ENCODE data around the gene MUL1. TPM values are rescaled to one million over a fixed set of nuclear protein-coding genes. Genes with fewer than 3 reads are reported as not detected.
A peak's percentile ranks its signal among the peaks of the same experiment; 100 is the strongest.

Gene MUL1
- total and polyA plus RNA-seq, 9 of the 15 experiments (the other 6 are each of a cell fraction or from before 2014, with no cell fraction given), result 10.4 to 32.9 (median 19.3) TPM

DNA sequence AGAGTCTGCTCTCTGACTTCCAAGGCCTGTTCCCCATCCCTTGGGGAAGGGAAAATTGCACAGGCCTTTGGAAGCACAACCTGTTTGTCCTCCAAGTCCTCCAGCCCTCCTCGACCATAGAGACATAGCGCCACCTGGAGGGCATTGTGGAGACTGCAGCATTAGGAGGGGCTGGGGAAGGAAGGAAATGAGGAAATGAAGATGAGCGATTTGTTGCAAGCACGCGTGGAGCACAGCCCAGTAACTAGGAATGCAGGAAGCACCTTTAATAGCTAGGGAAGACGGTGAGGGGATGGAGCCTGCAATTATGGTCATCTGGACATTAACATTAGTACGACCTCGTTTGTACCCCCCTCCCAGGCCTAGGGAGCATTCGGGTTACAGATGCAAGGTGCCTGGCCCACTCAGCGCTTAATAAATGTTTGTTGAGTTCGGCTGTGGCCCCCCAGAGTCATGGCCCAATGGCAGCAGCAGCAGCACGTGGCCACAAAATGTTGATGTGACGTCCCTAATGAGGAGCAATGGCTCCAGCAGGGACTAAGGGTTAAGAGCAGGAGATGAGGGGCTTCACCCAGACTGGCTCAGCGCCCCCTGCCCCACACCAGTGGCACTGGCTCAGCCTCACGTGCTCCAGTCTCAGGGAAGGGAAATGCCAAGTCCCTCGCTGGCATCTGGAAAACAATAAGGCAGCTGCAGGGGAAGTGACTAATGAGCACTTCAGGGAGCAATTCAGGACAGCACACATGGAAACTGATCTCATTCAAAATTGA lies 13.9 kb downstream of the MUL1 start:
- 12% methylated on average over 16 of the region's 16 CpGs for WGBS (ENCODE audit: insufficient coverage, low coverage, missing lambda C conversion rate)
- peaks cover 10 to 30% of the 10 kb centered on the region in 2 experiments; a peak in 4 of 5 replicates for H3K27me3 ChIP-seq (ENCODE audit: control insufficient read depth in 2 of 2, insufficient read depth in 2 of 2, low read length in 2 of 2)
- peaks cover 4% of the 10 kb centered on the region; the same call in 1 of the 2 replicates for H4K20me1 ChIP-seq (replicated peaks; ENCODE audit: control insufficient read depth, insufficient read depth, low read length)
- H3K79me2 ChIP-seq (ENCODE audit: control insufficient read depth, insufficient read depth, low read length), result no peaks in the 10 kb centered on the region
- no peaks in the 10 kb centered on the region for H3K9me1 ChIP-seq (ENCODE audit: control insufficient read depth, insufficient read depth, low read length)
- H3K4me3 ChIP-seq, result no peak overlapping the region
- in situ Hi-C loops (cut with MboI), result loop anchor here (5.0 to 10.0 kb wide), 3 partner anchors 122 to 392 kb away; no protein-coding TSS in a partner anchor
- ChIA-PET POLR2A (interaction anchor here (0.6 to 1.0 kb wide), 2 partner anchors 19 to 310 kb away, joined by 3 read pairs; no protein-coding TSS in a partner anchor), CTCF (ENCODE audit: low intra/inter-chr PET ratio) (interaction anchor here (0.5 to 3.4 kb wide), 13 partner anchors 26 to 576 kb away, joined by 3 to 23 read pairs (median 6); no protein-coding TSS in a partner anchor)
- BruUV-seq (replicated peaks), result no TSS peak
- ATAC-seq, result peak; percentile 90
- no peaks in the 10 kb centered on the region for H3K9me3 ChIP-seq (replicated peaks; ENCODE audit: control insufficient read depth, insufficient read depth, low read depth, low read length)
- peak; percentile 99 for FAIRE-seq
- H3K9ac ChIP-seq (ENCODE audit: insufficient read depth in 1 of 2, low read depth in 2 of 2, low read length in 2 of 2), result no peak overlapping the region
- peaks cover 0 to 3% of the 10 kb centered on the region in 2 experiments; a peak in 2 of 5 replicates for H3K4me1 ChIP-seq (replicated peaks in 1 of 2; ENCODE audit: control insufficient read depth in 2 of 2, insufficient read depth in 2 of 2, low read length in 2 of 2)
- no peak overlapping the region for H3K27ac ChIP-seq (ENCODE audit: extremely low read depth, low read depth, low read length)
- H3K4me2 ChIP-seq (ENCODE audit: insufficient read depth, low read length), result peak overlapping the region; percentile 71
- H2AFZ ChIP-seq (ENCODE audit: low read depth, low read length), result peak overlapping the region; percentile 72
- intact Hi-C loops (cut with micrococcal nuclease), result loop anchor here (2.0 to 5.0 kb wide), 7 partner anchors 55 to 577 kb away; no protein-coding TSS in a partner anchor
- H3K36me3 ChIP-seq (ENCODE audit: control insufficient read depth, insufficient read depth, low read length), result peaks cover 7% of the 10 kb centered on the region; the same call in 2 of the 3 replicates
- peak; percentile 88 to 90 (median 90) for DNase-seq (ENCODE audit: extremely low read depth in 1 of 4, low spot score in 3 of 4)
- peak; percentile 60 for TF ChIP-seq ELF2 (CRISPR knock-in tag; IDR thresholded peaks at IDR 0.05)
- no peak for TF ChIP-seq RBBP5 (IDR thresholded peaks at IDR 0.05; ENCODE audit: borderline replicate concordance, insufficient read depth, low read length, poor library complexity, severe bottlenecking)
- TF ChIP-seq KLF16 (IDR thresholded peaks at IDR 0.05), result peak; percentile 30; the same call in 1 of the 2 replicates
- TF ChIP-seq POLR2A (conservative IDR thresholded peaks at IDR 0.05), result no peak
- peak; percentile 90 for TF ChIP-seq ZNF263 (CRISPR knock-in tag; IDR thresholded peaks at IDR 0.05; ENCODE audit: borderline replicate concordance)
- no peak for TF ChIP-seq ZNF431 (CRISPR knock-in tag; IDR thresholded peaks at IDR 0.05)
- TF ChIP-seq CBFA2T2 (conservative IDR thresholded peaks at IDR 0.05), result no peak
- TF ChIP-seq, protein P1, sequence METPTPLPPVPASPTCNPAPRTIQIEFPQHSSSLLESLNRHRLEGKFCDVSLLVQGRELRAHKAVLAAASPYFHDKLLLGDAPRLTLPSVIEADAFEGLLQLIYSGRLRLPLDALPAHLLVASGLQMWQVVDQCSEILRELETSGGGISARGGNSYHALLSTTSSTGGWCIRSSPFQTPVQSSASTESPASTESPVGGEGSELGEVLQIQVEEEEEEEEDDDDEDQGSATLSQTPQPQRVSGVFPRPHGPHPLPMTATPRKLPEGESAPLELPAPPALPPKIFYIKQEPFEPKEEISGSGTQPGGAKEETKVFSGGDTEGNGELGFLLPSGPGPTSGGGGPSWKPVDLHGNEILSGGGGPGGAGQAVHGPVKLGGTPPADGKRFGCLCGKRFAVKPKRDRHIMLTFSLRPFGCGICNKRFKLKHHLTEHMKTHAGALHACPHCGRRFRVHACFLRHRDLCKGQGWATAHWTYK (CRISPR knock-in tag; IDR thresholded peaks at IDR 0.05), result peak; percentile 55; the same call in 1 of the 2 replicates
- peak; percentile 44 for TF ChIP-seq MAX (CRISPR knock-in tag; IDR thresholded peaks at IDR 0.05)
- no peak for TF ChIP-seq SNRNP70 (optimal IDR thresholded peaks at IDR 0.05; ENCODE audit: low read depth, low read length)
- 0 out of 2 replicates have a peak, but pooled peaks have one; percentile 28 for TF ChIP-seq ZBTB1 (CRISPR knock-in tag; IDR thresholded peaks at IDR 0.05; ENCODE audit: borderline replicate concordance, low read depth)
- TF ChIP-seq TEAD4 (IDR thresholded peaks at IDR 0.05; ENCODE audit: low read length), result 0 out of 2 replicates have a peak, but pooled peaks have one; percentile 9
- TF ChIP-seq TEAD4 (CRISPR knock-in tag; IDR thresholded peaks at IDR 0.05; ENCODE audit: borderline replicate concordance), result no peak
- TF ChIP-seq, protein P2, sequence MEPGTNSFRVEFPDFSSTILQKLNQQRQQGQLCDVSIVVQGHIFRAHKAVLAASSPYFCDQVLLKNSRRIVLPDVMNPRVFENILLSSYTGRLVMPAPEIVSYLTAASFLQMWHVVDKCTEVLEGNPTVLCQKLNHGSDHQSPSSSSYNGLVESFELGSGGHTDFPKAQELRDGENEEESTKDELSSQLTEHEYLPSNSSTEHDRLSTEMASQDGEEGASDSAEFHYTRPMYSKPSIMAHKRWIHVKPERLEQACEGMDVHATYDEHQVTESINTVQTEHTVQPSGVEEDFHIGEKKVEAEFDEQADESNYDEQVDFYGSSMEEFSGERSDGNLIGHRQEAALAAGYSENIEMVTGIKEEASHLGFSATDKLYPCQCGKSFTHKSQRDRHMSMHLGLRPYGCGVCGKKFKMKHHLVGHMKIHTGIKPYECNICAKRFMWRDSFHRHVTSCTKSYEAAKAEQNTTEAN (CRISPR knock-in tag; IDR thresholded peaks at IDR 0.05), result no peak
